Esophagus squamous epithelium (tissue), 5 donors: ENCODE measurements around the gene BMP2. TPM values are rescaled to one million over a fixed set of nuclear protein-coding genes. Genes with fewer than 3 reads are reported as not detected.

Experiments used
- DNase-seq: peaks from one replicate; lab custom pipeline; 2025; lab: John Stamatoyannopoulos, UW
- H3K27ac ChIP-seq, 4 donors: fragments of 200-600 bp; sonication (generic); one replicate each; pipeline ENCODE4 v1.5.1; 2016 to 2019; ENCODE audit warnings: mild to moderate bottlenecking in 1 of 4
- H3K27me3 ChIP-seq, 4 donors: fragments of 200-600 bp; sonication (generic); 1 replicate in 3 of 4; 2 replicates in 1 of 4; pipeline versions ENCODE4 v1.5.1 to v1.6.0; 2017 to 2021; ENCODE audit warnings: antibody characterized with exemption in 1 of 4
- H3K36me3 ChIP-seq, 3 donors: fragments of 200-600 bp; sonication (generic); one replicate each; pipeline ENCODE4 v1.5.1; 2016 to 2019
- H3K4me1 ChIP-seq, 3 donors: fragments of 200-600 bp; sonication (generic); one replicate each; pipeline ENCODE4 v1.5.1; 2017 to 2019
- H3K4me3 ChIP-seq, 4 donors: fragments of 200-600 bp; sonication (generic); 1 replicate in 3 of 4; 2 replicates in 1 of 4; pipeline ENCODE4 v1.5.1; 2016 to 2019; ENCODE audit warnings: mild to moderate bottlenecking in 2 of 4, moderate library complexity in 1 of 4
- H3K9me3 ChIP-seq, 3 donors: fragments of 200-600 bp; sonication (generic); one replicate each; pipeline ENCODE4 v1.5.1; 2016 to 2019
- POLR2A ChIP-seq, 4 donors: fragments of 450-650 bp; IDR thresholded peaks; one replicate each; pipeline ENCODE4 v1.6.1; 2017; ENCODE audit warnings: antibody characterized with exemption in 4 of 4, mild to moderate bottlenecking in 4 of 4, moderate library complexity in 3 of 4
- WGBS, 2 donors: methylation state at CpG; one replicate each; pipeline ENCODE4 v1.1.5; 2018; 5-methylcytosine and 5-hydroxymethylcytosine counted together
- intact Hi-C: fragments of 100-400 bp; cut with DNase I; formaldehyde crosslinking; loops from one replicate; pipeline ENCODE4 v1.15.0; 2022
- total RNA-seq, 4 donors: library from RNA; depleted of rRNA; stranded (reverse); fragments of >200 nt; gene quantifications; one replicate each; pipeline ENCODE4 v1.1.0, GENCODE V29; 2016
- TF ChIP-seq, protein P1 (sequence below), 6 experiments: fragments of 450-650 bp in 4 of 6; fragments of 200-600 bp in 2 of 6; sonication (generic) in 2 of 6; IDR thresholded peaks; one replicate each; pipeline ENCODE4 v1.5.1; 2016 to 2019; ENCODE audit warnings: antibody characterized with exemption in 6 of 6, mild to moderate bottlenecking in 4 of 6, moderate library complexity in 4 of 6
- donor health status: DM: yes; HTN: yes; CAD: no.

The BMP2 gene
- total RNA-seq, 4 donors from 2014 or later: 3.5 to 7.6 (median 5.4) TPM

GRCh38 chr20:6812530-6812929 is 45.0 kb downstream of the BMP2 start:
- no peaks in the 10 kb centered on the region for H3K27me3 ChIP-seq
- no peak overlapping the region for H3K27ac ChIP-seq
- no peak overlapping the region for H3K4me3 ChIP-seq
- no peaks in the 10 kb centered on the region for H3K36me3 ChIP-seq
- no peak for DNase-seq
- no peaks in the 10 kb centered on the region for H3K9me3 ChIP-seq
- no peaks in the 10 kb centered on the region for H3K4me1 ChIP-seq
- intact Hi-C loops: no loop called here
- WGBS, 2 donors: 49 to 63% methylated on average over 6 of the region's 6 CpGs
- TF ChIP-seq, protein P1, sequence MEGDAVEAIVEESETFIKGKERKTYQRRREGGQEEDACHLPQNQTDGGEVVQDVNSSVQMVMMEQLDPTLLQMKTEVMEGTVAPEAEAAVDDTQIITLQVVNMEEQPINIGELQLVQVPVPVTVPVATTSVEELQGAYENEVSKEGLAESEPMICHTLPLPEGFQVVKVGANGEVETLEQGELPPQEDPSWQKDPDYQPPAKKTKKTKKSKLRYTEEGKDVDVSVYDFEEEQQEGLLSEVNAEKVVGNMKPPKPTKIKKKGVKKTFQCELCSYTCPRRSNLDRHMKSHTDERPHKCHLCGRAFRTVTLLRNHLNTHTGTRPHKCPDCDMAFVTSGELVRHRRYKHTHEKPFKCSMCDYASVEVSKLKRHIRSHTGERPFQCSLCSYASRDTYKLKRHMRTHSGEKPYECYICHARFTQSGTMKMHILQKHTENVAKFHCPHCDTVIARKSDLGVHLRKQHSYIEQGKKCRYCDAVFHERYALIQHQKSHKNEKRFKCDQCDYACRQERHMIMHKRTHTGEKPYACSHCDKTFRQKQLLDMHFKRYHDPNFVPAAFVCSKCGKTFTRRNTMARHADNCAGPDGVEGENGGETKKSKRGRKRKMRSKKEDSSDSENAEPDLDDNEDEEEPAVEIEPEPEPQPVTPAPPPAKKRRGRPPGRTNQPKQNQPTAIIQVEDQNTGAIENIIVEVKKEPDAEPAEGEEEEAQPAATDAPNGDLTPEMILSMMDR (IDR thresholded peaks at IDR 0.05): no peak
- no peak for TF ChIP-seq POLR2A (IDR thresholded peaks at IDR 0.05)

GRCh38 chr20:6814945-6815344 is 47.5 kb downstream of the BMP2 start:
- H3K36me3 ChIP-seq: no peaks in the 10 kb centered on the region
- H3K27ac ChIP-seq: no peak overlapping the region
- WGBS, 2 donors: 38% methylated on average over 4 of the region's 4 CpGs
- no peak for TF ChIP-seq POLR2A (IDR thresholded peaks at IDR 0.05)
- TF ChIP-seq, protein P1 (IDR thresholded peaks at IDR 0.05): no peak
- DNase-seq: no peak
- no peaks in the 10 kb centered on the region for H3K27me3 ChIP-seq
- no peak overlapping the region for H3K4me3 ChIP-seq
- intact Hi-C loops: no loop called here
- H3K9me3 ChIP-seq: no peaks in the 10 kb centered on the region
- no peaks in the 10 kb centered on the region for H3K4me1 ChIP-seq

DNA sequence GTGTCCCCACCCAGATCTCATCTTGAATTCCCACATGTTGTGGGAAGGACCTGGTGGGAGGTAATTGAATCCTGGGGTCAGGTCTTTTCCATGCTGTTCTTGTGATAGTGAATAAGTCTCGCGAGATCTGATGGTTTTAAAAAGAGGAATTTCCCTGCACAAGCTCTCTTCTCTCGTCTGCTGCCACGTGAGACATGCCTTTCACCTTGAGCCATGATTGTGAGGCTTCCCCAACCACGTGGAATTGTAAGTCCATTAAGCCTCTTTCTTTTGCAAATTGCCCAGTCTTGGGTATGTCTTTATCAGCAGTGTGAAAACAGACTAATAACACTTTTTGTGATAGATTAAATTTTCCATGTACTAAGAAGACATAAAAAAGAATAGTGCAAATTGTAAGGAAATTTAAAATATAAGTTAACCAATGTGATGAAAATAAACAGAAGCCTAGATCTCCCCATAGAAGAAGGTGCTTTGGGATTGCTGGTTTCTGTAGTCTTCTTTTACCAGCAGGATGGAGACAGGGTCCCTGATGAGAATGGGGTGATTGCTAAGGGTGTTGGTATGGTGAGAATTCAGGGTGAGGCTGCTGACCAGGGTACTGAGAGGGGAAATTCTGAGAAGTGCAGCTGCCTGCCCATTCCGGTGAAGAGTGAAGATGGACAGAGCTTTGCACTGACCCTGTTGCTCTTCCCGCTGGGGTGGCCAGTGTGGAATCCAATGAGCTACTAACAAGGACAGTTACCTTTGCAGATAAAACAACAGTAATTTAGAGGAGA is 50.7 kb downstream of the BMP2 start:
- H3K9me3 ChIP-seq: no peaks in the 10 kb centered on the region
- H3K4me1 ChIP-seq: no peaks in the 10 kb centered on the region
- H3K27me3 ChIP-seq: no peaks in the 10 kb centered on the region
- DNase-seq: no peak
- 61 to 64% methylated on average over 7 of the region's 7 CpGs for WGBS, 2 donors
- no peak overlapping the region for H3K27ac ChIP-seq
- no peak overlapping the region for H3K4me3 ChIP-seq
- H3K36me3 ChIP-seq: no peaks in the 10 kb centered on the region
- TF ChIP-seq, protein P1 (IDR thresholded peaks at IDR 0.05): no peak
- no peak for TF ChIP-seq POLR2A (IDR thresholded peaks at IDR 0.05)
- intact Hi-C loops: no loop called here

GRCh38 chr20:6819599-6819998 is 52.1 kb downstream of the BMP2 start:
- intact Hi-C loops: no loop called here
- no peaks in the 10 kb centered on the region for H3K27me3 ChIP-seq
- no peak for DNase-seq
- TF ChIP-seq, protein P1 (IDR thresholded peaks at IDR 0.05): peak in 4 of 6 experiments; percentile 25 to 55 (median 29)
- no peak for TF ChIP-seq POLR2A (IDR thresholded peaks at IDR 0.05)
- H3K36me3 ChIP-seq: no peaks in the 10 kb centered on the region
- no peaks in the 10 kb centered on the region for H3K9me3 ChIP-seq
- 35 to 47% methylated on average over 2 of the region's 2 CpGs for WGBS, 2 donors
- H3K27ac ChIP-seq: no peak overlapping the region
- no peak overlapping the region for H3K4me3 ChIP-seq
- no peaks in the 10 kb centered on the region for H3K4me1 ChIP-seq

DNA sequence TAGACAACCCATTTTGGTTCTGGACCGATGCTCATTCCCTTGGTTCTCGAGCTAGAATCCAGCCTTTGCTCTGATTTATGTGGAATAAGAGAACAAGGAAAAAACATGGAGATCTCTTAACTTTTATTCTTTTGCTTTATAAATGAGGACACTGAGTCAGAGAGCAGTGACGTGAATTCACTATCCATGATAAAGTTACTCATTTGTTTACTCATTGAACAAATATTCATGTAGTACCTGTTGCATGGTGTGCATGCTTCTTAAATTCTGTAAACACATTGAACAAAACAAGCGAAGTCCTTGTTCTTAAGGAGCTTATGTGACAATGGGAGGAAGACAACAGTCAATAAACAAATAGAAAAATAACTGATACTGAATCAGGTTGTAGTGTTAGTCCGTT is 56.9 kb downstream of the BMP2 start:
- WGBS, 2 donors: 78 to 80% methylated on average over 5 of the region's 5 CpGs
- H3K36me3 ChIP-seq: no peaks in the 10 kb centered on the region
- H3K4me3 ChIP-seq: no peak overlapping the region
- no peaks in the 10 kb centered on the region for H3K27me3 ChIP-seq
- H3K27ac ChIP-seq: no peak overlapping the region
- no peaks in the 10 kb centered on the region for H3K9me3 ChIP-seq
- peaks cover 0 to 8% (median 0%) of the 10 kb centered on the region in 3 donors for H3K4me1 ChIP-seq
- TF ChIP-seq, protein P1 (IDR thresholded peaks at IDR 0.05): no peak
- TF ChIP-seq POLR2A (IDR thresholded peaks at IDR 0.05): no peak
- DNase-seq: no peak
- intact Hi-C loops: loop anchor here (5.0 kb wide), 1 partner anchor 187 kb away; no protein-coding TSS in a partner anchor
